Measurements from ENCODE around the gene PIGS. TPM values are rescaled to one million over a fixed set of nuclear protein-coding genes. Genes with fewer than 3 reads are reported as not detected.

Gene PIGS
- total and polyA plus RNA-seq, 2 of the 4 experiments (the other 2 are of a cell fraction): 28.7 to 78.9 TPM

DNA sequence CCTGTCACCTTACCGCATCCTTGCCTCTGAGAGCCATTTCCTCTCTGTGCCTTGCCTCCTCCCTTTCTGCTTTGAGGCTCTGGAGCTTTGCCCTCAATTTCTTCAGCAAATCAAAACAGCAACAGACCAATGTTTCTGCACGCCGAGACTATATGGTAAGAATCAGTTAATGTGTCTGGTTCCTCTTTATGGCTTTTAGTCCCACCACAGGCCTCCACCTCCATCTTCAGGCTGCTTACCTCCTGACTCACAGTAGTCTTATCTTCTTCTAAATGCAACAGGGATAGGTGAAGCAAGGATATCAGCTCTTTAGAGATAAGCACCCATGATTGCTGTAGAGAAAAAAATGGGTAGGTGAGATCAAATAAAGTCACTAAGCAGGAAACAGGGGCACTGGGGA is 14.5 kb upstream of the PIGS start:
- BruUV-seq (replicated peaks): no TSS peak
- Histone ChIP-seq H3K4me1 (ENCODE audit: control insufficient read depth, insufficient read depth, low read length) (no peaks in the 10 kb centered on the region), H4K91ac (ENCODE audit: insufficient read depth, low read depth, low read length) (no peak overlapping the region), H3K79me1 (ENCODE audit: low read depth in 1 of 2, low read length in 2 of 2) (peaks cover 14 to 26% of the 10 kb centered on the region in 2 experiments), H2AK9ac (replicated peaks; ENCODE audit: low read depth, low read length, poor library complexity) (no peak overlapping the region), H3K4me2 (ENCODE audit: low read depth, low read length) (no peak overlapping the region), H4K5ac (ENCODE audit: low read depth, low read length) (no peak overlapping the region), H3K36me3 (ENCODE audit: control insufficient read depth, insufficient read depth, low read length) (peaks cover 30% of the 10 kb centered on the region), H2BK15ac (ENCODE audit: low read depth, low read length) (no peak overlapping the region), H3K14ac (replicated peaks; ENCODE audit: low read depth, low read length) (no peak overlapping the region), H2AFZ (replicated peaks; ENCODE audit: low read length, poor library complexity) (no peak overlapping the region), H3K27ac (ENCODE audit: insufficient read depth, low read length) (no peak overlapping the region), H3K18ac (ENCODE audit: low read depth, low read length) (no peak overlapping the region), H2BK20ac (ENCODE audit: low read depth, low read length) (no peak overlapping the region), H4K20me1 (ENCODE audit: insufficient read depth, low read length) (no peaks in the 10 kb centered on the region), H2BK120ac (ENCODE audit: low read depth, low read length) (no peak overlapping the region), H3K4me3 (ENCODE audit: insufficient read depth, low read depth, low read length) (no peak overlapping the region), H2BK5ac (ENCODE audit: low read depth, low read length, poor library complexity, severe bottlenecking) (no peak overlapping the region), H3K9me3 (ENCODE audit: control insufficient read depth, insufficient read depth, low read length) (no peaks in the 10 kb centered on the region), H3K9me1 (ENCODE audit: insufficient read depth, low read length) (peaks cover 3% of the 10 kb centered on the region; the same call in 1 of the 2 replicates), H3K27me3 (ENCODE audit: control insufficient read depth, insufficient read depth, low read length) (no peaks in the 10 kb centered on the region), H3K56ac (ENCODE audit: extremely low read depth, insufficient read depth, low read length) (no peak overlapping the region), H4K8ac (ENCODE audit: low read depth in 2 of 2, low read length in 2 of 2) (no peak overlapping the region), H3K4ac (ENCODE audit: low read depth, low read length) (no peak overlapping the region), H2AK5ac (ENCODE audit: low read depth, low read length) (no peak overlapping the region), H3K23ac (ENCODE audit: low read depth, low read length) (no peak overlapping the region), H3K9ac (ENCODE audit: low read depth, low read length) (no peak overlapping the region)
- no peak for ATAC-seq (ENCODE audit: low read depth)
- DNase-seq: no peak
- WGBS, 2 experiments (ENCODE audit: extremely low coverage in 2 of 2, insufficient read length in 1 of 2): 100% methylated on average over 1 of the region's 3 CpGs; no CpG with 5 or more reads in 1 of the 2 experiments
- POLR2A ChIA-PET (ENCODE audit: unreplicated experiment): no interaction called here
- no peak for TF ChIP-seq SMC3 (IDR thresholded peaks at IDR 0.05; ENCODE audit: low read depth, low read length)
- TF ChIP-seq FOS (IDR thresholded peaks at IDR 0.05; ENCODE audit: low read depth, low read length): no peak
- no peak for TF ChIP-seq MAZ (IDR thresholded peaks at IDR 0.05; ENCODE audit: borderline replicate concordance, low read depth, low read length)
- TF ChIP-seq, protein P1, sequence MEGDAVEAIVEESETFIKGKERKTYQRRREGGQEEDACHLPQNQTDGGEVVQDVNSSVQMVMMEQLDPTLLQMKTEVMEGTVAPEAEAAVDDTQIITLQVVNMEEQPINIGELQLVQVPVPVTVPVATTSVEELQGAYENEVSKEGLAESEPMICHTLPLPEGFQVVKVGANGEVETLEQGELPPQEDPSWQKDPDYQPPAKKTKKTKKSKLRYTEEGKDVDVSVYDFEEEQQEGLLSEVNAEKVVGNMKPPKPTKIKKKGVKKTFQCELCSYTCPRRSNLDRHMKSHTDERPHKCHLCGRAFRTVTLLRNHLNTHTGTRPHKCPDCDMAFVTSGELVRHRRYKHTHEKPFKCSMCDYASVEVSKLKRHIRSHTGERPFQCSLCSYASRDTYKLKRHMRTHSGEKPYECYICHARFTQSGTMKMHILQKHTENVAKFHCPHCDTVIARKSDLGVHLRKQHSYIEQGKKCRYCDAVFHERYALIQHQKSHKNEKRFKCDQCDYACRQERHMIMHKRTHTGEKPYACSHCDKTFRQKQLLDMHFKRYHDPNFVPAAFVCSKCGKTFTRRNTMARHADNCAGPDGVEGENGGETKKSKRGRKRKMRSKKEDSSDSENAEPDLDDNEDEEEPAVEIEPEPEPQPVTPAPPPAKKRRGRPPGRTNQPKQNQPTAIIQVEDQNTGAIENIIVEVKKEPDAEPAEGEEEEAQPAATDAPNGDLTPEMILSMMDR (conservative IDR thresholded peaks at IDR 0.05; ENCODE audit: low read depth, low read length): no peak
- no peak for TF ChIP-seq POLR2A (IDR thresholded peaks at IDR 0.05; ENCODE audit: low read depth, low read length)
- no peak for TF ChIP-seq NFE2L2 (IDR thresholded peaks at IDR 0.05; ENCODE audit: low read depth, low read length)
- no peak for TF ChIP-seq RAD21 (IDR thresholded peaks at IDR 0.05; ENCODE audit: low read length)
- no peak for TF ChIP-seq BHLHE40 (IDR thresholded peaks at IDR 0.05; ENCODE audit: low read depth, low read length)
- TF ChIP-seq RCOR1 (IDR thresholded peaks at IDR 0.05; ENCODE audit: insufficient replicate concordance, low read length): no peak
- no peak for TF ChIP-seq CEBPB (IDR thresholded peaks at IDR 0.05; ENCODE audit: low read depth, low read length)
- no peak for TF ChIP-seq MXI1 (IDR thresholded peaks at IDR 0.05; ENCODE audit: borderline replicate concordance, low read depth, low read length)
- in situ Hi-C loops (cut with MboI; ENCODE audit: low sequenced_read_pairs): no loop called here
- dilution Hi-C loops (cut with HindIII; ENCODE audit: low sequenced_read_pairs, unreplicated experiment): no loop called here
- CTCF ChIA-PET: no interaction called here
- intact Hi-C loops (cut with micrococcal nuclease): no loop called here

Measured in IMR-90 (cell line).